Mesendoderm (in vitro differentiated cells): ENCODE measurements around the gene IRAK2.

Experiments used
- DNase-seq: peaks from one replicate; pipeline ENCODE4 v3.0.0; 2013
- H2AK5ac ChIP-seq: 2 replicates; pipeline ENCODE4 v1.6.1; 2013; ENCODE audit warnings: low read length, inconsistent platforms
- H2BK120ac ChIP-seq: 2 replicates; pipeline ENCODE4 v1.6.1; 2013; ENCODE audit warnings: low read depth, mild to moderate bottlenecking, low read length, moderate library complexity, mixed read lengths
- H2BK15ac ChIP-seq: replicated peaks from 2 replicates; pipeline ENCODE4 v1.6.1; 2013; ENCODE audit warnings: low read depth, mild to moderate bottlenecking, moderate library complexity
- H2BK5ac ChIP-seq: 2 replicates; pipeline ENCODE4 v1.6.1; 2013; ENCODE audit warnings: low read length, inconsistent platforms
- H3K18ac ChIP-seq: 2 replicates; pipeline ENCODE4 v1.6.1; 2013; ENCODE audit warnings: mild to moderate bottlenecking, low read length, mixed read lengths
- H3K23ac ChIP-seq: one replicate; pipeline ENCODE4 v1.6.1; 2013; ENCODE audit warnings: low read length
- H3K27ac ChIP-seq: 2 replicates; pipeline ENCODE4 v1.5.1; 2013; ENCODE audit warnings: low read depth, mild to moderate bottlenecking, inconsistent platforms, low read length, moderate library complexity
- H3K27me3 ChIP-seq: 2 replicates; pipeline ENCODE4 v1.6.1; 2013; ENCODE audit warnings: low read length, control low read depth, mild to moderate bottlenecking, inconsistent platforms; ENCODE audit not compliant: insufficient read depth, poor library complexity
- H3K36me3 ChIP-seq: 2 replicates; pipeline ENCODE4 v1.6.1; 2013; ENCODE audit warnings: low read length, inconsistent platforms; ENCODE audit not compliant: control insufficient read depth, insufficient read depth
- H3K4ac ChIP-seq: one replicate; pipeline ENCODE4 v1.6.1; 2013; ENCODE audit warnings: low read depth, mild to moderate bottlenecking, low read length, moderate library complexity
- H3K4me1 ChIP-seq: 2 replicates; pipeline ENCODE4 v1.6.1; 2013; ENCODE audit warnings: low read depth, low read length, inconsistent platforms; ENCODE audit not compliant: control insufficient read depth
- H3K4me2 ChIP-seq: 2 replicates; pipeline ENCODE4 v1.6.1; 2013; ENCODE audit warnings: low read length
- H3K4me3 ChIP-seq: 2 replicates; pipeline ENCODE4 v1.5.1; 2013; ENCODE audit warnings: mild to moderate bottlenecking, low read length
- H3K56ac ChIP-seq: one replicate; pipeline ENCODE4 v1.6.1; 2013; ENCODE audit warnings: low read length
- H3K79me1 ChIP-seq: 2 replicates; pipeline ENCODE4 v1.6.1; 2013; ENCODE audit warnings: low read length, inconsistent platforms
- H3K79me2 ChIP-seq: 2 replicates; pipeline ENCODE4 v1.6.1; 2013; ENCODE audit warnings: mild to moderate bottlenecking, low read length; ENCODE audit not compliant: control insufficient read depth, insufficient read depth
- H3K9ac ChIP-seq: 2 replicates; pipeline ENCODE4 v1.6.1; 2013; ENCODE audit warnings: low read length, inconsistent platforms
- H4K5ac ChIP-seq: one replicate; pipeline ENCODE4 v1.6.1; 2013; ENCODE audit warnings: low read length
- H4K8ac ChIP-seq: one replicate; pipeline ENCODE4 v1.6.1; 2013; ENCODE audit warnings: low read depth, mild to moderate bottlenecking, control low read depth, low read length, moderate library complexity
- WGBS: extraction: QIAGEN DNeasy Blood & Tissue Kit; methylation state at CpG from one replicate; pipeline ENCODE4 v1.1.7; 2013; ENCODE audit warnings: low lambda C conversion rate, missing lambda C conversion rate; ENCODE audit not compliant: insufficient coverage; ENCODE audit errors: extremely low coverage; 5-methylcytosine and 5-hydroxymethylcytosine counted together

The IRAK2 gene

DNA sequence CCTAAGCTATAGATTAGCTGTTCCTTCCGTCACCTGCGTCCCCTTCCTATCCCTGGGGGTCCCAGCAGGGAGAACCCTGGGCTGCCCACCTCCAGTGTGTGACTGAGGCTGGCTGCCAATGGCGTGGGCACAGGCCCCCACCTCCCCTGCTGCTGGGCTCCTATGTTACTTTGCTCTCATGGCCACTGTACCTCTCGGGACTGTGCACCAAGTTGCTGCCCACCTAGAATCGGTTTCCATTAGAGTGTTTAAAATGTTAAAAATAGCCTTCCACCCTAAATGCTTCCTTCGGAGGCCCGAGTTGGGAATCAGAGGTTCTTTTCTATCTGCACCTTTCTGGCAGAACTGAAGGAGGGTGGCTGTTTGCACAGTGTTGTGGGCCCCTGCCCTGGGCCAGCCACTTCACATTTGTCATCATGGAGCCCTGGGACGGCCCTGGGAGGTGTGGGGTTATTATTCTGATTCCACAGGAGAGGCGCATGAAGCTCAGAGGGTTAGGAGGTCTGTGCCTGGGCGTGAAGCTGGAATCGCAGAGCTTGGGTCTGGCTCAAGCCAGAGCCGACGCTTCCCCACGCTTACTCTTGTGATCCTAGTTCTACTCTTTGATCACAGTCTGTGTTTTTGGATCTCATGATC is 29.1 kb downstream of the IRAK2 start:
- Histone ChIP-seq H2BK15ac (no peak overlapping the region), H3K27me3 (no peaks in the 10 kb centered on the region), H4K8ac (no peak overlapping the region), H2BK5ac (no peak overlapping the region), H3K79me2 (no peaks in the 10 kb centered on the region), H3K4ac (no peak overlapping the region), H3K4me3 (no peak overlapping the region), H3K9ac (no peak overlapping the region), H3K36me3 (no peaks in the 10 kb centered on the region), H3K23ac (no peak overlapping the region), H2AK5ac (no peak overlapping the region), H3K4me1 (no peaks in the 10 kb centered on the region), H3K4me2 (no peak overlapping the region), H3K18ac (no peak overlapping the region), H2BK120ac (no peak overlapping the region), H3K27ac (no peak overlapping the region), H3K56ac (no peak overlapping the region), H4K5ac (no peak overlapping the region), H3K79me1 (no peaks in the 10 kb centered on the region)
- WGBS, result no CpG with 5 or more reads among the region's 14 CpGs
- DNase-seq, result no peak

DNA sequence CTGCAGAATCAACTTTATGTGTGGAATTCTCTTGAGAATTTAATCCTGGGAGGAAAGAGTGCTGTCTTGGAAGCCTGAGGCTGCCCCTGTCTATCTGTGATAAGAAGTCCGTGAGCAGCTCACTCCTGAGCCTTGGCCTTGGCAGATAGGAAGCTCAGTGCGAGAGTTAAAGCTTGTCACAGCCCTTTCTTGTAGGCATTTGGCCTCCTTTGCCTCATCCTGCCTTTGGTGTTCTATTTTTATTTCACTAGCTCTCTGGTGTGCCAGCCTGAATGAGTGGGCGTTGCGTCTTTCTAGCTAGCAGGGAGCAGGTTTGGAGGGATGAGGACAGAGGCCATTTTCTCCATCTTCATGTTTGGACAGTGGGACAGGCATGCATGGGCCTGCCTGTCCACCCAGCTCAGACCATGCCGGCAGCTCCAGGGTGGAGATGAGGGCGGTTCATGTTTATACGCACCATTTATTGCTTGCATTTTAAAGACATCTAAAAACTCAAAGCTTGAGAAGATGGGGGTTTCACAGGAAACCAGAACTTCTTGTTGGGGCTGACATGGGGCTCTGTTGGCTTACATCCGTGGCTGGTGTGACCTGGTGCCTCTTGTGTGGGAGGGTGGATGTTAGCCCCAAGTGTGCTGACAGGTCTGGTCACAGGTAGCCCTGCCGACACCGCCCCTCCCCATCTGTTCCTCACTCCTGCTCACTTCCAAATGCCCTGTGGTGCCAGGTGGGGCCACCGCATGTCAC is 29.8 kb downstream of the IRAK2 start:
- no peaks in the 10 kb centered on the region for H3K79me2 ChIP-seq
- no peak overlapping the region for H2BK15ac ChIP-seq
- no peak overlapping the region for H3K27ac ChIP-seq
- H2AK5ac ChIP-seq, result no peak overlapping the region
- no peak overlapping the region for H4K8ac ChIP-seq
- no peak overlapping the region for H2BK5ac ChIP-seq
- no peaks in the 10 kb centered on the region for H3K4me1 ChIP-seq
- H3K79me1 ChIP-seq, result no peaks in the 10 kb centered on the region
- no CpG with 5 or more reads among the region's 11 CpGs for WGBS
- no peak overlapping the region for H3K4me3 ChIP-seq
- H3K27me3 ChIP-seq, result no peaks in the 10 kb centered on the region
- no peak overlapping the region for H3K56ac ChIP-seq
- no peak overlapping the region for H4K5ac ChIP-seq
- no peaks in the 10 kb centered on the region for H3K36me3 ChIP-seq
- no peak overlapping the region for H3K23ac ChIP-seq
- DNase-seq, result no peak
- H3K4ac ChIP-seq, result no peak overlapping the region
- H2BK120ac ChIP-seq, result no peak overlapping the region
- H3K9ac ChIP-seq, result no peak overlapping the region
- no peak overlapping the region for H3K18ac ChIP-seq
- H3K4me2 ChIP-seq, result no peak overlapping the region

DNA sequence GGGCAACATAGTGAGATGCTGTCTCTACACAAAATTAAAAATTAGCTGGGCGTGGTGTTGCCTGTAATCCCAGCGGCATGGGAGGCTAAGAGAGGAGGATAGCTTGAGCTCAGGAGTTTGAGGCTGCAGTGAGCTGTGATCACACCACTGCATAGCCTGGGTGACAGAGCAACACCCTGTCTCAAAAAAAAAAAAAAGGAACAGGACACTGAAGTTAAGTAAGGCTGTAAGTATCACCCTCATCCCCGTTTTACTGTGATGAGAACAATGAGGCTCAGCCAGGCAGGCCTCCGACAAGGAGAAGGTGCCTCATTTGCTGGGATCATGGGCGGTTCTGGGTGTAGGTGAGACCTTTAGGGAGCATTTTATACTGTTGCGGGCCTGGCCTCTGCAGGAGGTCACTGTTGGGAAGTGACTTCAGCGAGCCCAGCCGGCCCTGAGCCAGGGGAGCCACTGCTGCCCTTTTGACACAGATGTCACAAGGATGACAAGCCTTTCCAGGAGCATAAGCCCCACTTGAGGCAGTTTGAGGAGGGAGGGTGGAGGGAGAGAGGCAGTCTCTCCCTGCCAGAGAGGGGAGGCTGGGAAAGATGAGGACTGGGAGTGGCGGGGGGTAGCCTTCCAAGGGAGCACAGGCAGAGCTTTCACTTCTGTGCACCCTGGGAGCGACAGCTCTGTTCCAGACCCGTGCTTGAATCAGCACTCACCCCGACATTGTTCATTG is 30.8 kb downstream of the IRAK2 start:
- no peak overlapping the region for H3K4me3 ChIP-seq
- H2BK15ac ChIP-seq, result no peak overlapping the region
- no peak overlapping the region for H3K27ac ChIP-seq
- H3K4ac ChIP-seq, result no peak overlapping the region
- no peak overlapping the region for H3K23ac ChIP-seq
- H3K36me3 ChIP-seq, result no peaks in the 10 kb centered on the region
- no CpG with 5 or more reads among the region's 12 CpGs for WGBS
- no peak overlapping the region for H3K4me2 ChIP-seq
- no peak overlapping the region for H2BK5ac ChIP-seq
- H3K79me2 ChIP-seq, result no peaks in the 10 kb centered on the region
- H2AK5ac ChIP-seq, result no peak overlapping the region
- no peak overlapping the region for H2BK120ac ChIP-seq
- no peaks in the 10 kb centered on the region for H3K27me3 ChIP-seq
- no peak overlapping the region for H3K56ac ChIP-seq
- H3K9ac ChIP-seq, result no peak overlapping the region
- H4K5ac ChIP-seq, result no peak overlapping the region
- no peaks in the 10 kb centered on the region for H3K79me1 ChIP-seq
- H3K18ac ChIP-seq, result no peak overlapping the region
- H3K4me1 ChIP-seq, result no peaks in the 10 kb centered on the region
- H4K8ac ChIP-seq, result no peak overlapping the region
- DNase-seq, result no peak

DNA sequence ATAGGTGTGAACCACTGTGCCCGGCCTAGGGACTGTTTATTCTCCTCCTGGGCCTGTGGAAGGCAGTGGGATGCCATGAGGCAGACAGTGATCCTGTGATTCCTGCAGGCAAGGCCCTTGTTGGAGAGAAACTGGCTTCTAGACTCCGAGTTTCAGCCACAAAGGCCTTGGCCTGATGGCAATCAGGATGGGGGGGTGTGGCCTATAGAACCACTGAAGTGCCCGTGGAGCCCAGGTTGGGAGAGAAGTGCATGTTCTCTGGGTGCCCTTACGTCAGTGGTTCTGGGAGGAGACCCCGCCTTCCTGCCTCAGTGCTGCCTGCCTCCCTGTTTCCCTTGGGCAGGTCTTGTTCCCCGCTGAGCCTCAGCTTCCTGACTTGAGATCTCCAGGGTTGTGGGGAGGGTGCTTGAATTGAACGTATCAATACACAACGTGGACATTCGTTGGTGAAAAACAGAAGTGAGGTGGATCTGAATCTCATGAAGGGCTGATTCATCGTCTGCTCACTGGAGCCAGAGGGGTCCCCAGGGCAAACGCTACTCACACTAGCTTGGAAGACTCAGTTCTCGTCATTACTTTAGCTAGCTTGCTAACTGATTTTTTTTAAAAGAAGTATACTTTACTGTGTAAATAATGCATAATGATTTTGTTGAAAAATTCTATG is 31.8 kb downstream of the IRAK2 start:
- Histone ChIP-seq H3K27ac (no peak overlapping the region), H2BK15ac (no peak overlapping the region), H2AK5ac (no peak overlapping the region), H3K4me2 (no peak overlapping the region), H3K27me3 (no peaks in the 10 kb centered on the region), H3K4ac (no peak overlapping the region), H3K9ac (no peak overlapping the region), H2BK120ac (no peak overlapping the region), H2BK5ac (no peak overlapping the region), H3K23ac (no peak overlapping the region), H3K79me2 (no peaks in the 10 kb centered on the region), H3K36me3 (no peaks in the 10 kb centered on the region), H3K79me1 (no peaks in the 10 kb centered on the region), H4K5ac (no peak overlapping the region), H3K4me1 (no peaks in the 10 kb centered on the region), H3K18ac (no peak overlapping the region), H3K56ac (no peak overlapping the region), H4K8ac (no peak overlapping the region), H3K4me3 (no peak overlapping the region)
- no peak for DNase-seq
- no CpG with 5 or more reads among the region's 12 CpGs for WGBS

DNA sequence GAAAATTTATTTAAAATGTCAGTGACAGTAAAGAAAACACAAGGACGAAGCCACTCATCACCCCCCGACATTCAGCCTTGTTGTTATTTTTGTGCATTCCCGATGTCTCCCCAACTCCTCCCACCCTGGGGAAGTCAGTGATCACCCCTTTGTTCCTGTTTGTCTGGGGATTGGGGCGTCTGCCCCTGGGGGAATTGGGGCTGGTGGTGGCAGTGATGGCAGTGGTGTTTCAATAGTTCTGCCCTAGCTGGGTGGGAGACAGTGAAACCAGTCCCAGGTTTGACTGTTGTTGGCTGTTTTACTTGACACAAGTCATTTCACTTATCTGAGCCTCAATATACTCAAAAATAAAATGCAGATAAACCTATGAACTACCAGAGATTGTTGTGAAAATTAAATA is 33.5 kb downstream of the IRAK2 start:
- Histone ChIP-seq H3K27me3 (no peaks in the 10 kb centered on the region), H3K79me1 (no peaks in the 10 kb centered on the region), H3K4me1 (no peaks in the 10 kb centered on the region), H4K8ac (no peak overlapping the region), H2BK5ac (no peak overlapping the region), H3K79me2 (no peaks in the 10 kb centered on the region), H2BK120ac (no peak overlapping the region), H2AK5ac (no peak overlapping the region), H3K23ac (no peak overlapping the region), H3K4me3 (no peak overlapping the region), H2BK15ac (no peak overlapping the region), H3K18ac (no peak overlapping the region), H4K5ac (no peak overlapping the region), H3K4ac (no peak overlapping the region), H3K36me3 (no peaks in the 10 kb centered on the region), H3K27ac (no peak overlapping the region), H3K56ac (no peak overlapping the region), H3K4me2 (no peak overlapping the region), H3K9ac (no peak overlapping the region)
- no CpG with 5 or more reads among the region's 4 CpGs for WGBS
- DNase-seq, result no peak
